GM12865 (cell line): ENCODE measurements around the gene TPRN.

Experiments
- DNase-seq: peaks from one replicate; pipeline ENCODE4 v3.0.0; 2010; ENCODE audit warnings: low read depth
- H3K4me3 ChIP-seq: 2 replicates; pipeline ENCODE4 v1.5.1; 2011; ENCODE audit warnings: mild to moderate bottlenecking, low read depth, low read length, control low read depth
- CTCF ChIP-seq: IDR thresholded peaks from 2 replicates; pipeline ENCODE4 v1.5.1; 2011; ENCODE audit warnings: low read length, control low read depth, low read depth, inconsistent platforms; ENCODE audit not compliant: insufficient read depth; ENCODE audit errors: missing control alignments

TPRN gene

GRCh38 chr9:137217276-137218211 lies 17.0 kb upstream of the TPRN start:
- no peak for DNase-seq
- no peak for TF ChIP-seq CTCF
- no peak overlapping the region for H3K4me3 ChIP-seq

GRCh38 chr9:137216188-137216965 lies 15.8 kb upstream of the TPRN start:
- TF ChIP-seq CTCF, result no peak
- no peak overlapping the region for H3K4me3 ChIP-seq
- DNase-seq, result no peak

GRCh38 chr9:137215196-137215986 lies 14.8 kb upstream of the TPRN start:
- H3K4me3 ChIP-seq, result no peak overlapping the region
- TF ChIP-seq CTCF, result no peak
- DNase-seq, result no peak

GRCh38 chr9:137214620-137215019 lies 14.1 kb upstream of the TPRN start:
- no peak for TF ChIP-seq CTCF
- no peak overlapping the region for H3K4me3 ChIP-seq
- DNase-seq, result no peak

- DNase-seq, result no peak
- no peak overlapping the region for H3K4me3 ChIP-seq
- no peak for TF ChIP-seq CTCF
Observed at GRCh38 chr9:137213160-137214060, 12.9 kb upstream of the TPRN start.

- no peak overlapping the region for H3K4me3 ChIP-seq
- DNase-seq, result no peak
- TF ChIP-seq CTCF, result no peak
Observed at GRCh38 chr9:137212520-137212919, 12.0 kb upstream of the TPRN start.
